GM19324 (cell line): Measurements from ENCODE around the gene MYD88.

Experiments used
- ATAC-seq: cut with Tn5 transposase; IDR thresholded peaks from one replicate; pipeline ENCODE4 v1.9.1; 2021; ENCODE audit warnings: mild to moderate bottlenecking, moderate library complexity; ENCODE audit not compliant: unreplicated experiment, low FRiP score

Gene MYD88

GRCh38 chr3:38138349-38139190 is at the start of gene MYD88:
MYD88 (plus strand) TSS chr3:38138661; CDS start chr3:38138701, 40 bp downstream.
- peak; percentile 38 for ATAC-seq

GRCh38 chr3:38089163-38089562 is 49.3 kb upstream of the MYD88 start:
- ATAC-seq = no peak

GRCh38 chr3:38090453-38090852 is 48.0 kb upstream of the MYD88 start:
- no peak for ATAC-seq

- ATAC-seq = no peak
Observed at GRCh38 chr3:38094999-38095398, 43.5 kb upstream of the MYD88 start.

- ATAC-seq = no peak
Observed at GRCh38 chr3:38095669-38096483, 42.6 kb upstream of the MYD88 start.

- ATAC-seq = no peak
Observed at GRCh38 chr3:38097446-38098375, 40.8 kb upstream of the MYD88 start.

- no peak for ATAC-seq
Observed at GRCh38 chr3:38098376-38098723, 40.1 kb upstream of the MYD88 start.

GRCh38 chr3:38099518-38099917 is 38.9 kb upstream of the MYD88 start:
- ATAC-seq = no peak

GRCh38 chr3:38100498-38100897 is 38.0 kb upstream of the MYD88 start:
- no peak for ATAC-seq

- ATAC-seq = no peak
Observed at GRCh38 chr3:38101811-38102443, 36.5 kb upstream of the MYD88 start.

- ATAC-seq = no peak
Observed at GRCh38 chr3:38102444-38102814, 36.0 kb upstream of the MYD88 start.

- no peak for ATAC-seq
Observed at GRCh38 chr3:38105525-38105924, 32.9 kb upstream of the MYD88 start.

- ATAC-seq = no peak
Observed at GRCh38 chr3:38107911-38108648, 30.4 kb upstream of the MYD88 start.

GRCh38 chr3:38108649-38109579 is 29.5 kb upstream of the MYD88 start:
- no peak for ATAC-seq

GRCh38 chr3:38109580-38110313 is 28.7 kb upstream of the MYD88 start:
- ATAC-seq = no peak

- no peak for ATAC-seq
Observed at GRCh38 chr3:38110314-38111050, 28.0 kb upstream of the MYD88 start.

GRCh38 chr3:38111201-38111600 is 27.3 kb upstream of the MYD88 start:
- no peak for ATAC-seq
